Right lobe of liver (tissue), 6 donors: ENCODE measurements around the gene PADI4. TPM values are rescaled to one million over a fixed set of nuclear protein-coding genes. Genes with fewer than 3 reads are reported as not detected.

Experiments
- ATAC-seq, 4 donors: fragments of 200-7000 bp; cut with Tn5 transposase; one replicate each; pipeline ENCODE4 v1.9.1; 2020; ENCODE audit warnings: mild to moderate bottlenecking in 4 of 4, moderate library complexity in 4 of 4
- DNase-seq, 3 donors: peaks; one replicate each; pipeline ENCODE4 v3.0.0-alpha.2; 2020
- H3K27ac ChIP-seq, 3 donors: fragments of 200-600 bp; one replicate each; pipeline ENCODE4 v1.8.0; 2022
- H3K27me3 ChIP-seq, 2 donors: fragments of 200-600 bp; one replicate each; pipeline ENCODE4 v1.8.0; 2022
- H3K36me3 ChIP-seq, 4 donors: fragments of 200-600 bp; sonication (generic) in 1 of 4; one replicate each; pipeline versions ENCODE4 v1.5.1 to v1.8.0; 2017 to 2022; ENCODE audit warnings: control low read depth in 1 of 4
- H3K4me1 ChIP-seq, 4 donors: fragments of 200-600 bp; sonication (generic) in 1 of 4; one replicate each; pipeline versions ENCODE4 v1.5.1 to v1.8.0; 2017 to 2022; ENCODE audit warnings: control low read depth in 1 of 4
- H3K4me3 ChIP-seq, 3 donors: fragments of 200-600 bp; one replicate each; pipeline ENCODE4 v1.8.0; 2022
- H3K9me3 ChIP-seq, 4 donors: fragments of 200-600 bp; sonication (generic) in 1 of 4; one replicate each; pipeline versions ENCODE4 v1.5.1 to v1.8.0; 2017 to 2022; ENCODE audit warnings: control low read depth in 1 of 4
- CTCF ChIP-seq, 4 donors: fragments of 200-600 bp in 3 of 4; fragments of 450-650 bp in 1 of 4; IDR thresholded peaks; one replicate each; pipeline versions ENCODE4 v1.5.1 to v1.8.0; 2016 to 2022; ENCODE audit warnings: antibody characterized with exemption in 4 of 4, mild to moderate bottlenecking in 2 of 4
- POLR2A ChIP-seq: fragments of 450-650 bp; IDR thresholded peaks from one replicate; pipeline ENCODE4 v1.6.1; 2017; ENCODE audit warnings: antibody characterized with exemption, mild to moderate bottlenecking
- WGBS: methylation state at CpG from one replicate; pipeline ENCODE4 v1.1.6; 2018; ENCODE audit warnings: low coverage, low lambda C conversion rate; ENCODE audit not compliant: insufficient coverage; ENCODE audit errors: missing lambda C conversion rate; 5-methylcytosine and 5-hydroxymethylcytosine counted together
- intact Hi-C, 2 donors: fragments of 100-400 bp; cut with DNase I; formaldehyde crosslinking; loops; one replicate each; pipeline versions ENCODE4 v1.11.2 to v1.14.1; 2022
- total RNA-seq, 6 experiments: library from RNA; depleted of rRNA in 2 of 6; stranded (reverse); fragments of >200 nt in 2 of 6; fragmentation: NEBNext Ultra II Directional in 3 of 6; extraction: Animal tissue kit (Norgen Biotek cat#: 25700) in 3 of 6; gene quantifications; one replicate each; pipeline versions ENCODE4 v1.1.0 to v1.2.4, GENCODE V29; 2016 to 2023
- donor health status: DM: no; HTN: yes; CAD: no.
- donor health status: DM: no; HTN: no; CAD: no.
- donor health status: DM: no; HTN: no; CAD: no.
- donor health status: DM: no; HTN: yes; CAD: no.
- donor health status: DM: no; HTN: yes; CAD: no.

Gene PADI4
- total RNA-seq, 6 experiments from 2014 or later = 0.12 to 4.7 (median 1.4) TPM

GRCh38 chr1:17306407-17306806 is 1.6 kb upstream of the PADI4 start:
- TF ChIP-seq CTCF (IDR thresholded peaks at IDR 0.05) = no peak
- TF ChIP-seq POLR2A = no peak
- DNase-seq (peak in 1 of 3 donors; percentile 20), ATAC-seq (no peak)
- Histone ChIP-seq H3K36me3 (no peaks in the 10 kb centered on the region), H3K27ac (no peak overlapping the region), H3K4me3 (no peak overlapping the region), H3K4me1 (no peaks in the 10 kb centered on the region), H3K27me3 (no peaks in the 10 kb centered on the region), H3K9me3 (no peaks in the 10 kb centered on the region)
- intact Hi-C loops = no loop called here
- WGBS = 53% methylated on average over 5 of the region's 6 CpGs

DNA sequence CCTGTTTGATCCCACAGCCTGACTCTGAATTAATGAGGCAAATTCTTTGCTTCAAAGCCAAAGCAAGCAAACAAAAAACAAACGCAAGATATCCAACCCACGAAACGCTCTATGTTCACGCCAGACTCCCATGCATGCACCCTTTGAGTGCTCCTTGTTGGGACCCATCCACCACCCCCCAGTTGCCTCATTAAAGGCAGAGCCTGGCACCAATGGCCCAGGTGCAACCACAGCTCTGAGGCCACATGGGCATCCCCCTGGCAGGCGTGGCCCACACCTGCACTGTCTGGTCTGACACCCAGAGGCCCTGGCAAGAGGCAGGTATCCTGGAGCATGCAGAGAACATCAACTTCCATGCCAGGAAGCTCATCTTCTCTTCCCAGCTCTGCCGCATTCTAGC is 1.1 kb upstream of the PADI4 start:
- no peak for TF ChIP-seq POLR2A
- TF ChIP-seq CTCF (IDR thresholded peaks at IDR 0.05) = no peak
- peak in 1 of 3 donors; percentile 40 for DNase-seq
- no peaks in the 10 kb centered on the region for H3K9me3 ChIP-seq
- no peaks in the 10 kb centered on the region for H3K4me1 ChIP-seq
- H3K27me3 ChIP-seq = no peaks in the 10 kb centered on the region
- no peak overlapping the region for H3K27ac ChIP-seq
- 13% methylated on average over 5 of the region's 6 CpGs for WGBS
- intact Hi-C loops = no loop called here
- no peaks in the 10 kb centered on the region for H3K36me3 ChIP-seq
- ATAC-seq = no peak
- no peak overlapping the region for H3K4me3 ChIP-seq

- H3K27ac ChIP-seq = no peak overlapping the region
- no peaks in the 10 kb centered on the region for H3K9me3 ChIP-seq
- H3K4me3 ChIP-seq = no peak overlapping the region
- no peak for DNase-seq
- H3K27me3 ChIP-seq = no peaks in the 10 kb centered on the region
- no peak for ATAC-seq
- TF ChIP-seq POLR2A (no peak), CTCF (IDR thresholded peaks at IDR 0.05) (no peak)
- intact Hi-C loops = no loop called here
- WGBS = 64% methylated on average over 3 of the region's 6 CpGs
- H3K36me3 ChIP-seq = no peaks in the 10 kb centered on the region
- no peaks in the 10 kb centered on the region for H3K4me1 ChIP-seq
Measured at GRCh38 chr1:17307329-17307728, 668 bp upstream of the PADI4 start.

- H3K27me3 ChIP-seq = no peaks in the 10 kb centered on the region
- no peak overlapping the region for H3K4me3 ChIP-seq
- no peaks in the 10 kb centered on the region for H3K9me3 ChIP-seq
- ATAC-seq (no peak), DNase-seq (no peak)
- H3K27ac ChIP-seq = no peak overlapping the region
- intact Hi-C loops = no loop called here
- no peaks in the 10 kb centered on the region for H3K4me1 ChIP-seq
- 31% methylated on average over 2 of the region's 6 CpGs for WGBS
- H3K36me3 ChIP-seq = no peaks in the 10 kb centered on the region
- TF ChIP-seq POLR2A (no peak), CTCF (IDR thresholded peaks at IDR 0.05) (no peak)
Measured at GRCh38 chr1:17308593-17308992, 596 bp downstream of the PADI4 start.
